Lung (tissue), 16 donors: ENCODE data around the gene SLC41A1. TPM values are rescaled to one million over a fixed set of nuclear protein-coding genes. Genes with fewer than 3 reads are reported as not detected.
A peak's percentile ranks its signal among the peaks of the same experiment; 100 is the strongest.
"Not testable (repeated sequence)": the region's sequence is repeated elsewhere in the genome, so short reads cannot be mapped to it uniquely, and the experiment has no call there.

Source experiments
- ATAC-seq: fragments of 200-7000 bp; cut with Tn5 transposase; one replicate; pipeline ENCODE4 v1.9.1; 2020; ENCODE audit warnings: moderate number of reproducible peaks; ENCODE audit not compliant: insufficient read depth, low FRiP score
- DNase-seq, 3 donors: peaks; one replicate each; pipeline ENCODE4 v3.0.0-alpha.2; 2013 to 2017
- H3K27ac ChIP-seq, 2 donors: one replicate each; pipeline ENCODE4 v1.5.1; 2013; ENCODE audit warnings: mild to moderate bottlenecking in 2 of 2, moderate library complexity in 2 of 2, control low read depth in 1 of 2, inconsistent platforms in 1 of 2, low read depth in 1 of 2, low read length in 1 of 2
- H3K27me3 ChIP-seq, 3 donors: one replicate each; pipeline ENCODE4 v1.5.1; 2013; ENCODE audit warnings: low read length in 2 of 3; ENCODE audit not compliant: control insufficient read depth in 3 of 3, insufficient read depth in 3 of 3
- H3K36me3 ChIP-seq, 4 donors: one replicate each; pipeline ENCODE4 v1.5.1; 2013; ENCODE audit warnings: low read length in 4 of 4, mild to moderate bottlenecking in 1 of 4, moderate library complexity in 1 of 4; ENCODE audit not compliant: control insufficient read depth in 4 of 4, insufficient read depth in 4 of 4
- H3K4me1 ChIP-seq, 5 donors: one replicate each; pipeline ENCODE4 v1.5.1; 2013; ENCODE audit warnings: low read length in 5 of 5, mild to moderate bottlenecking in 2 of 5, moderate library complexity in 1 of 5; ENCODE audit not compliant: control insufficient read depth in 5 of 5, insufficient read depth in 5 of 5
- H3K4me3 ChIP-seq: one replicate; pipeline ENCODE4 v1.5.1; 2013; ENCODE audit warnings: mild to moderate bottlenecking, control low read depth, moderate library complexity
- H3K9ac ChIP-seq, 2 donors: one replicate each; pipeline ENCODE4 v1.5.1; 2013; ENCODE audit warnings: low read length in 2 of 2, control low read depth in 1 of 2; ENCODE audit not compliant: insufficient read depth in 1 of 2
- H3K9me3 ChIP-seq, 4 donors: one replicate each; pipeline ENCODE4 v1.5.1; 2013; ENCODE audit warnings: low read length in 3 of 4, mild to moderate bottlenecking in 1 of 4, moderate library complexity in 1 of 4; ENCODE audit not compliant: control insufficient read depth in 4 of 4, insufficient read depth in 3 of 4
- WGBS, 2 donors: extraction: QIAGEN DNeasy Blood & Tissue Kit; methylation state at CpG; one replicate each; pipeline ENCODE4 v1.1.7; 2013; 5-methylcytosine and 5-hydroxymethylcytosine counted together
- long read RNA-seq, 5 donors: transcript quantifications; one replicate each; lab custom pipeline, GENCODE V29; 2026
- polyA plus RNA-seq, 2 donors: library from polyadenylated mRNA; stranded (reverse); fragments of 200-250 nt; gene quantifications; one replicate each; pipeline ENCODE4 v1.2.1, GENCODE V29; 2013
- total RNA-seq, 2 donors: library from RNA; depleted of rRNA in 1 of 2; stranded (reverse); fragments of >200 nt in 1 of 2; gene quantifications; one replicate each; pipeline ENCODE4 v1.2.1, GENCODE V29; 2014 to 2021
- TF ChIP-seq, protein P1 (sequence below): IDR thresholded peaks from 2 replicates; pipeline ENCODE4 v1.5.1; 2012; ENCODE audit warnings: mild to moderate bottlenecking; ENCODE audit errors: control extremely low read depth, extremely low read depth
- donor health status: control.
- donor health status: control.
- donor health status: Bipolar disorder and iron deficiency.
- donor health status: healthy.
- donor health status: DM: yes; HTN: yes; CAD: no.

The SLC41A1 gene
- total RNA-seq (10 to 100 TPM; 25.5 to 26.9 TPM), polyA plus RNA-seq (10 to 100 TPM; 11.8 to 19.3 TPM)
- long read RNA-seq, donor 1, full-length matches to known transcripts: 5 of 5 reads
- long read RNA-seq, donor 1, partial matches to known transcripts: 0 of 5 reads
- long read RNA-seq, donor 1, other reads (novel, unspliced or antisense): 0 of 5 reads
- long read RNA-seq, donor 2, full-length matches to known transcripts: 3 of 3 reads
- long read RNA-seq, donor 2, partial matches to known transcripts: 0 of 3 reads
- long read RNA-seq, donor 2, other reads (novel, unspliced or antisense): 0 of 3 reads
- long read RNA-seq, donor 3, full-length matches to known transcripts: 1 of 1 reads
- long read RNA-seq, donor 3, partial matches to known transcripts: 0 of 1 reads
- long read RNA-seq, donor 3, other reads (novel, unspliced or antisense): 0 of 1 reads
- long read RNA-seq, donor 4: 0 reads
- long read RNA-seq, donor 5, full-length matches to known transcripts: 2 of 2 reads
- long read RNA-seq, donor 5, partial matches to known transcripts: 0 of 2 reads
- long read RNA-seq, donor 5, other reads (novel, unspliced or antisense): 0 of 2 reads

DNA sequence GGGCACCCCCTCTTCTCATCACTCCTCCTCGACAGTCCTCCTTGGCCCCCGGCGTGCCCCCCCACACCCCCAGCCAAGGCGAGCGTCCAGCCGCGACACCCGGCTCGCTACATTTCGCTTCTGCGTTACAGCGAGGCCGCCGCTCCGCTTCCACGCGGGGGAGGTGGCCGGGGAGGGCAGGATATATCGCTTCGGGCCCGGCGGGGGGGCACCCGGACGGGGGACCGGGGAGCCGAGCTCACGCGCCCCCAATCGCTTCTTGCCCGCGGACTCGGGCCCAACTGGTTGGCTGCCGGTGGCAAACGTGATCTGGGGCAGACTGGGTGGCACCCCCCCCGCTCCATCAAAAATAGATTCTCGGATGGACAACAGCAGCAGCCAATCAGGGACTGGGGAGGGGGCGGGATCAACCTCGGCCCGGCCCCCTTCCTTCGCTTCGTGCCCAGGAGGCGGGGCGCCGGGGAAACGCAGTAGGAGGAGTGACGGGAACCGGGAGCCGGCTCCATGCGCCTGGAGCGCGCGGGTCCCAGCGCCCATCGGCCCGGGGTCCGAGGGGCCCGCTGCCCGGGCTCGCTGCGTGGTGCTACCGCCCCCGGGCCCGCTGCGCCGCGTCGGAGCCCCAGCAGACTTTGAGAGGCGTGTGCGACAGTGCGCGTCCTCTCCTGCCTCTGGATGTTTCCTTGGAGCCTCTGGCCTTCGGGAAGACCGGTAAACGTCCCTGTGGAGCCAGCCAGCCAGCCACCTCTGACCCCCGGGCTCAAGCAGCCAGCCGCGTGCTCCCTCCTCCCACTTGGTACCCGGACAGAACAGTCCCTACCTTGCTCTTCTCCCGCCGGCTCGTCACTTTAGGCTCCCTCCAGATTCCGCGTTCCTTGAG is at the start of gene SLC41A1:
Gene SLC41A1, minus strand, starts transcription at position 321 of the 877 bp plus-strand sequence. CDS start 2,757 bp downstream, outside the sequence.
- TF ChIP-seq, protein P1, sequence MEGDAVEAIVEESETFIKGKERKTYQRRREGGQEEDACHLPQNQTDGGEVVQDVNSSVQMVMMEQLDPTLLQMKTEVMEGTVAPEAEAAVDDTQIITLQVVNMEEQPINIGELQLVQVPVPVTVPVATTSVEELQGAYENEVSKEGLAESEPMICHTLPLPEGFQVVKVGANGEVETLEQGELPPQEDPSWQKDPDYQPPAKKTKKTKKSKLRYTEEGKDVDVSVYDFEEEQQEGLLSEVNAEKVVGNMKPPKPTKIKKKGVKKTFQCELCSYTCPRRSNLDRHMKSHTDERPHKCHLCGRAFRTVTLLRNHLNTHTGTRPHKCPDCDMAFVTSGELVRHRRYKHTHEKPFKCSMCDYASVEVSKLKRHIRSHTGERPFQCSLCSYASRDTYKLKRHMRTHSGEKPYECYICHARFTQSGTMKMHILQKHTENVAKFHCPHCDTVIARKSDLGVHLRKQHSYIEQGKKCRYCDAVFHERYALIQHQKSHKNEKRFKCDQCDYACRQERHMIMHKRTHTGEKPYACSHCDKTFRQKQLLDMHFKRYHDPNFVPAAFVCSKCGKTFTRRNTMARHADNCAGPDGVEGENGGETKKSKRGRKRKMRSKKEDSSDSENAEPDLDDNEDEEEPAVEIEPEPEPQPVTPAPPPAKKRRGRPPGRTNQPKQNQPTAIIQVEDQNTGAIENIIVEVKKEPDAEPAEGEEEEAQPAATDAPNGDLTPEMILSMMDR: no peak
- H3K4me3 ChIP-seq: peak within 1 kb of the TSS; percentile 77
- peak within 1 kb of the TSS; percentile 63 to 66 for H3K9ac ChIP-seq
- no peaks in the 10 kb centered on the region for H3K27me3 ChIP-seq
- no peaks in the 10 kb centered on the region for H3K9me3 ChIP-seq
- H3K27ac ChIP-seq: peak within 1 kb of the TSS; percentile 91 to 96
- 0 to 1% methylated on average over 57 to 83 of the region's 83 CpGs for WGBS, 2 donors
- peak; percentile 95 for DNase-seq
- peaks cover 2 to 12% (median 3%) of the 10 kb centered on the region in 4 donors for H3K36me3 ChIP-seq
- peaks cover 4 to 30% (median 11%) of the 10 kb centered on the region in 5 donors for H3K4me1 ChIP-seq
- peak; percentile 95 for ATAC-seq

DNA sequence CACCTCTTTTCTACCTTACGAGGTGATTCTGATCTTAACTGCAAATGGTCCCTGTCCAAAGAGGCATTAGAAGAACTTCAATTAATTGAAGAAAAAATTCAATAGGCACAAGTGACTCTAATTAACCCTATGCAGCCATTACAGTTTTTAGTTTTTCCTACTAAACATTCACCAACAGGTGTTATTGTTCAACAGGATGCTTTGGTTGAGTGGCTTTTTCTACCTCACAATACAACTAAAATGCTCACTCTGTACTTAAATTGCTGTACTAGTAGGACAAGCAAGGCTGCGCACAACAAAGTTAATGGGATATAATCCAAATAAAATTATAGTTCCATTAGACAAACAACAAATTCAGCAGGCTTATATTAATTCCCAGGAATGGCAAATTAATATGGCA is 48.5 kb upstream of the SLC41A1 start:
- ATAC-seq (no peak), DNase-seq (no peak)
- Histone ChIP-seq H3K4me1 (no peaks in the 10 kb centered on the region), H3K36me3 (peaks cover 0 to 2% (median 0%) of the 10 kb centered on the region in 4 donors), H3K4me3 (no peak overlapping the region), H3K27me3 (no peaks in the 10 kb centered on the region), H3K9ac (no peak overlapping the region), H3K9me3 (no peaks in the 10 kb centered on the region), H3K27ac (no peak overlapping the region)
- WGBS, 2 donors: 99 to 100% methylated on average over 2 of the region's 2 CpGs
- TF ChIP-seq, protein P1: no peak

DNA sequence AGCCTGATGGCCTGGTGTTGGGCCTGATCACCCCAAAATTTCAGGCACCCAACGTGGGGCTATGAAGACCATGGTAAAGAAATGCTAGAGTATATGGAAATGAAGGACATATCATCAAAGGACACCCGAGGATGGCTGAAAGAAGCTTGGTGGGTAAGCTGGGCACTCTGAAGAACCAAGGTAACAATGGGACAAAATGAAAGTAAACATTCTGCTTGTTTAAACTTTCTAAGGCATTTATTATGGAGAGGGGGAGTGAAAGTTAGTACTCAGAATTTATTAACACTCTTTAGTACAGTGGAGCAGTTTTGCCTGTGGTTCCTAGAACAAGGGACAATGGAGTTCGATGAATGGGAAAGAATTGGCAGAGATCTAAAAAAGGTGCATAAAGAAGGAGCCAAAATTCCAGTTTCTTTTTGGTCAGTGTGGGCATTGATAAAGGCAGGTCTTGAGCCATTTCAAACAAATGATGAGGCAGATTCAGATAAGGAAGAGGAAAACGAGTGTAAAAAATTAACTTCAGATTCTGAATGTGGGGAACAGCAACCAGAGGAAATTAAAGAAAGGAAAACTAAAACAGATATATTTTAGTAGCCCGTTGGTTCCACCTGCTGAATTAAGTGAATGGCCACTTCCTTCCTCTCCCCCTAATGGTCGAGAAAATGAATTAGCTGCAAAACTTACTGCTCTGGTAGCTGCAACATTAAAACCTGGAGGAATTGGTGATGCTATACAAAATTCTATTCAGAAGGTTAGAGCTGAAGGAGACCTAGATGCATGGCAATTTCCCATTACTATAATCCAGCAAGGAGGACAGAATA is 45.4 kb upstream of the SLC41A1 start:
- H3K36me3 ChIP-seq: peaks cover 0 to 2% (median 0%) of the 10 kb centered on the region in 4 donors
- TF ChIP-seq, protein P1: no peak
- H3K4me1 ChIP-seq: no peaks in the 10 kb centered on the region
- no peak overlapping the region for H3K4me3 ChIP-seq
- DNase-seq (no peak), ATAC-seq (no peak)
- WGBS, 2 donors: 44 to 46% methylated on average over 6 of the region's 6 CpGs
- no peaks in the 10 kb centered on the region for H3K9me3 ChIP-seq
- no peak overlapping the region for H3K9ac ChIP-seq
- no peaks in the 10 kb centered on the region for H3K27me3 ChIP-seq
- no peak overlapping the region for H3K27ac ChIP-seq

DNA sequence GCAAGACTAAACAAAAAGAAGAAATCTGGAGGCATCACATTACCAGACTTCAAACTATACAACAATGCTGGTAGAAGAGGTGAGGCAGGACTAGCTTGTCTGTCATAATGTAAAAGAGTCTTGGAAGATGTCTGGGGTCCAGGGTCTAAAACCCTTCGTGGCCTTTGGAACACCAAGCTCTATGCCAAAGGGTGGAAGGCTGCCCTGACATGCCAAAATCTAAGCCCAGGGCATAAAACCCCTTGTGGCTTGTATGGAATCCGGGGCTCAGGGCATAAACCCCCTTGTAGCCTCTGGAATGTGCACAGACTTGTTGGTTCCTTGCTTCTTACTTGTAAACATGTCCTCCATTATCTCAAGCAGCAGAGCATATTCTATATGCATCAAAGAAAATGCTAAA is 44.5 kb upstream of the SLC41A1 start:
- not testable (repeated sequence) for H3K27me3 ChIP-seq, H3K27ac ChIP-seq, H3K36me3 ChIP-seq, H3K9me3 ChIP-seq, DNase-seq, ATAC-seq, H3K4me1 ChIP-seq, H3K9ac ChIP-seq, H3K4me3 ChIP-seq
- 88 to 90% methylated on average over 2 of the region's 2 CpGs for WGBS, 2 donors
